ENCODE data around the gene AHDC1. TPM values are rescaled to one million over a fixed set of nuclear protein-coding genes. Genes with fewer than 3 reads are reported as not detected.
A peak's percentile ranks its signal among the peaks of the same experiment; 100 is the strongest.

Gene AHDC1
- total and polyA plus RNA-seq, 9 of the 15 experiments (the other 6 are each of a cell fraction or from before 2014, with no cell fraction given) = 0.21 to 36.4 (median 4.7) TPM

GRCh38 chr1:27616441-27616840, 12.5 kb upstream of the AHDC1 start (continued):
- TF ChIP-seq MXD1 (CRISPR knock-in tag; IDR thresholded peaks at IDR 0.05; ENCODE audit: borderline replicate concordance, poor library complexity, severe bottlenecking) = no peak
- no peak for TF ChIP-seq GABPB2 (CRISPR knock-in tag; conservative IDR thresholded peaks at IDR 0.05)

- DNase-seq (ENCODE audit: extremely low read depth in 1 of 4, low spot score in 3 of 4) = peak in 3 of 4 experiments; percentile 35 to 63 (median 56)
- BruUV-seq (replicated peaks) = no TSS peak
- ChIA-PET POLR2A (interaction anchor here (0.7 to 2.5 kb wide), 4 partner anchors 8 to 594 kb away, joined by 3 to 6 read pairs (median 4); partner anchors contain the start of gene AHDC1), CTCF (ENCODE audit: low intra/inter-chr PET ratio) (no interaction called here)
- H3K27me3 ChIP-seq (ENCODE audit: control insufficient read depth in 2 of 2, insufficient read depth in 2 of 2, low read length in 2 of 2) = peaks cover 5 to 22% of the 10 kb centered on the region in 2 experiments; a peak in 3 of 5 replicates
- no peaks in the 10 kb centered on the region for H3K79me2 ChIP-seq (ENCODE audit: control insufficient read depth, insufficient read depth, low read length)
- H3K4me3 ChIP-seq = peak overlapping the region; percentile 24; the same call in 1 of the 2 replicates
- peak overlapping the region; percentile 71 for H3K4me2 ChIP-seq (ENCODE audit: insufficient read depth, low read length)
- H3K9me3 ChIP-seq (replicated peaks; ENCODE audit: control insufficient read depth, insufficient read depth, low read depth, low read length) = no peaks in the 10 kb centered on the region
- H3K4me1 ChIP-seq (replicated peaks in 1 of 2; ENCODE audit: control insufficient read depth in 2 of 2, insufficient read depth in 2 of 2, low read length in 2 of 2) = peaks cover 13 to 23% of the 10 kb centered on the region in 2 experiments; a peak in 4 of 5 replicates
- peak overlapping the region in 1 of 2 experiments; percentile 84; a peak in 2 of 4 replicates for H3K9ac ChIP-seq (ENCODE audit: insufficient read depth in 1 of 2, low read depth in 2 of 2, low read length in 2 of 2)
- intact Hi-C loops (cut with micrococcal nuclease) = no loop called here
- no peaks in the 10 kb centered on the region for H3K36me3 ChIP-seq (ENCODE audit: control insufficient read depth, insufficient read depth, low read length)
- peak overlapping the region; percentile 93 for H2AFZ ChIP-seq (ENCODE audit: low read depth, low read length)
- 60% methylated on average over 41 of the region's 41 CpGs for WGBS (ENCODE audit: insufficient coverage, low coverage, missing lambda C conversion rate)
- H4K20me1 ChIP-seq (replicated peaks; ENCODE audit: control insufficient read depth, insufficient read depth, low read length) = 0 out of 2 replicates have a peak, but pooled peaks cover 3% of the 10 kb centered on the region
- H3K27ac ChIP-seq (ENCODE audit: extremely low read depth, low read depth, low read length) = no peak overlapping the region
- in situ Hi-C loops (cut with MboI) = loop anchor here (25.0 kb wide), 1 partner anchor 503 kb away; no protein-coding TSS in a partner anchor
- ATAC-seq = peak; percentile 46
- FAIRE-seq = no peak
- no peaks in the 10 kb centered on the region for H3K9me1 ChIP-seq (ENCODE audit: control insufficient read depth, insufficient read depth, low read length)
- no peak for TF ChIP-seq FUS (optimal IDR thresholded peaks at IDR 0.05; ENCODE audit: low read depth, low read length)
- TF ChIP-seq ZBTB43 (CRISPR knock-in tag; IDR thresholded peaks at IDR 0.05) = no peak
- no peak for TF ChIP-seq CSDE1 (IDR thresholded peaks at IDR 0.05)
- no peak for TF ChIP-seq POLR2G (IDR thresholded peaks at IDR 0.05; ENCODE audit: low read depth, low read length)
- TF ChIP-seq RBM25 (IDR thresholded peaks at IDR 0.05; ENCODE audit: low read depth, low read length, severe bottlenecking) = no peak
- TF ChIP-seq CTBP1 (IDR thresholded peaks at IDR 0.05; ENCODE audit: borderline replicate concordance) = peak; percentile 9; the same call in 1 of the 2 replicates
- TF ChIP-seq BHLHE40 (IDR thresholded peaks at IDR 0.05; ENCODE audit: low read length) = 0 out of 2 replicates have a peak, but pooled peaks have one; percentile 7
- TF ChIP-seq ETS2 (tag; IDR thresholded peaks at IDR 0.05; ENCODE audit: borderline replicate concordance, poor library complexity, severe bottlenecking) = no peak
- TF ChIP-seq NFE2 (IDR thresholded peaks at IDR 0.05; ENCODE audit: low read depth) = no peak
- TF ChIP-seq ZBED1 (IDR thresholded peaks at IDR 0.05) = peak; percentile 83
- no peak for TF ChIP-seq EWSR1 (IDR thresholded peaks at IDR 0.05; ENCODE audit: borderline replicate concordance, low read depth, partially characterized antibody)
- TF ChIP-seq HMGN3 (IDR thresholded peaks at IDR 0.05; ENCODE audit: borderline replicate concordance, extremely low read depth, insufficient read length, low read depth, low read length) = no peak
- TF ChIP-seq PCBP1 (IDR thresholded peaks at IDR 0.05; ENCODE audit: low read depth, low read length, poor library complexity, severe bottlenecking) = peak; percentile 22
- no peak for TF ChIP-seq ZNF507 (tag; conservative IDR thresholded peaks at IDR 0.05)
- TF ChIP-seq GABPA (tag; conservative IDR thresholded peaks at IDR 0.05; ENCODE audit: low read depth) = no peak
- no peak for TF ChIP-seq CHCHD3 (CRISPR knock-in tag; IDR thresholded peaks at IDR 0.05)
- peak; percentile 70 for TF ChIP-seq ZFP36 (IDR thresholded peaks at IDR 0.05; ENCODE audit: low read depth, low read length, partially characterized antibody)
Observed at GRCh38 chr1:27615346-27616192, 11.6 kb upstream of the AHDC1 start.

Measured in K562 (cell line).